A549 (cell line): ENCODE results near the gene TTC27. TPM values are rescaled to one million over a fixed set of nuclear protein-coding genes. Genes with fewer than 3 reads are reported as not detected.

Source experiments
- ATAC-seq, 2 experiments: fragments of 200-7000 bp in 1 of 2; fragments of >200 bp in 1 of 2; cut with Nextera tagmentation in 1 of 2; cut with Tn5 transposase in 1 of 2; 3 replicates each; pipeline versions ENCODE4 v1.8.0 to v1.9.1; 2018 to 2020; ENCODE audit warnings: mild to moderate bottlenecking in 1 of 2, moderate library complexity in 1 of 2
- CTCF ChIA-PET: fragments of 300-600 bp; sonication (Branson Sonifier 250); formaldehyde crosslinking; extraction: SDS; loops from one replicate; lab custom pipeline; 2021; ENCODE audit warnings: antibody characterized with exemption, inconsistent platforms; lab: Yijun Ruan, JAX
- POLR2A ChIA-PET: fragments of 350-600 bp; formaldehyde crosslinking; extraction: SDS; loops from one replicate; lab custom pipeline; 2021; ENCODE audit warnings: antibody characterized with exemption, inconsistent platforms; lab: Yijun Ruan, JAX
- DNase-seq, 2 experiments: peaks; one replicate each; pipeline versions ENCODE4 v3.0.0 to v3.0.0-alpha.2; 2011 to 2016; ENCODE audit warnings: low read depth in 1 of 2, low spot score in 1 of 2
- FAIRE-seq: peaks from 2 replicates; lab custom pipeline; 2011; peaks lifted over from hg19 to GRCh38; lab: Jason Lieb, UNC
- H3K27ac ChIP-seq, 2 experiments: fragments of >200 bp; sonication (Bioruptor Twin); formaldehyde crosslinking; 3 replicates each; pipeline ENCODE4 v1.5.1; 2016 to 2017
- H3K4me1 ChIP-seq: fragments of >200 bp; sonication (Bioruptor Twin); formaldehyde crosslinking; 3 replicates; pipeline ENCODE4 v1.6.1; 2016
- H3K4me2 ChIP-seq: fragments of >200 bp; sonication (Bioruptor Twin); formaldehyde crosslinking; 3 replicates; pipeline ENCODE4 v1.6.1; 2016
- H3K4me3 ChIP-seq: fragments of >200 bp; sonication (Bioruptor Twin); formaldehyde crosslinking; 3 replicates; pipeline ENCODE4 v1.5.1; 2016
- H3K9me3 ChIP-seq: fragments of >200 bp; sonication (Bioruptor Twin); formaldehyde crosslinking; 3 replicates; pipeline ENCODE4 v1.6.1; 2016
- BHLHE40 ChIP-seq: IDR thresholded peaks from 2 replicates; pipeline ENCODE4 v1.6.1; 2012; ENCODE audit warnings: low read depth, low read length, inconsistent platforms
- CBX2 ChIP-seq: fragments of 200-600 bp; sonication (generic); IDR thresholded peaks from 2 replicates; pipeline ENCODE4 v1.6.1; 2016; ENCODE audit warnings: low read depth, mild to moderate bottlenecking, borderline replicate concordance
- EHF ChIP-seq: fragments of 250-450 bp; sonication (Bioruptor Pico); IDR thresholded peaks from 2 replicates; pipeline ENCODE4 v1.5.0; 2020; ENCODE audit warnings: mild to moderate bottlenecking
- FOSL2 ChIP-seq, 2 experiments: fragments of 450-650 bp in 1 of 2; fragments of >200 bp in 1 of 2; sonication (Bioruptor Twin) in 1 of 2; formaldehyde crosslinking; IDR thresholded peaks; 2 replicates each; pipeline versions ENCODE4 v1.5.0 to v1.6.1; 2016 to 2020; ENCODE audit warnings: mild to moderate bottlenecking in 1 of 2, moderate library complexity in 1 of 2
- HOXB5 ChIP-seq: fragments of 250-450 bp; sonication (Bioruptor Pico); IDR thresholded peaks from 2 replicates; pipeline ENCODE4 v1.5.0; 2020; ENCODE audit warnings: mild to moderate bottlenecking, moderate library complexity
- JUNB ChIP-seq: fragments of >200 bp; sonication (Bioruptor Twin); formaldehyde crosslinking; IDR thresholded peaks from 2 replicates; pipeline ENCODE4 v1.6.1; 2016
- KDM1A ChIP-seq: fragments of 200-600 bp; sonication (generic); IDR thresholded peaks from 2 replicates; pipeline ENCODE4 v1.6.1; 2016; ENCODE audit warnings: low read depth, mild to moderate bottlenecking
- MAFK ChIP-seq: fragments of 450-650 bp; IDR thresholded peaks from 2 replicates; pipeline ENCODE4 v1.6.1; 2014; ENCODE audit not compliant: partially characterized antibody
- MYC ChIP-seq: IDR thresholded peaks from 2 replicates; pipeline ENCODE4 v1.6.1; 2012; ENCODE audit warnings: mild to moderate bottlenecking, inconsistent platforms, low read length, improper control_type of control experiment, borderline replicate concordance
- PHF8 ChIP-seq: fragments of 200-600 bp; sonication (generic); IDR thresholded peaks from 2 replicates; pipeline ENCODE4 v1.6.1; 2016; ENCODE audit warnings: low read depth, mild to moderate bottlenecking, antibody characterized with exemption, moderate library complexity, borderline replicate concordance
- RAD21 ChIP-seq, 2 experiments: fragments of >200 bp in 1 of 2; sonication (Bioruptor Twin) in 1 of 2; formaldehyde crosslinking in 1 of 2; IDR thresholded peaks in 1 of 2; conservative IDR thresholded peaks in 1 of 2; 2 replicates in 1 of 2; 3 replicates in 1 of 2; pipeline ENCODE4 v1.6.1; 2012 to 2018; ENCODE audit warnings: inconsistent platforms in 1 of 2
- RCOR1 ChIP-seq: fragments of 150-350 bp; IDR thresholded peaks from 2 replicates; pipeline ENCODE4 v1.6.1; 2014; ENCODE audit warnings: antibody characterized with exemption, low read length, low read depth
- RNF2 ChIP-seq: fragments of 200-600 bp; sonication (generic); IDR thresholded peaks from 2 replicates; pipeline ENCODE4 v1.6.1; 2016; ENCODE audit warnings: low read depth, mild to moderate bottlenecking, antibody characterized with exemption, moderate library complexity, borderline replicate concordance
- ZC3H11A ChIP-seq: fragments of 450-650 bp; IDR thresholded peaks from 2 replicates; pipeline ENCODE4 v1.6.1; 2014; ENCODE audit warnings: antibody characterized with exemption, mild to moderate bottlenecking
- ZNF302 ChIP-seq: fragments of 250-450 bp; sonication (Bioruptor Pico); IDR thresholded peaks from 2 replicates; pipeline ENCODE4 v1.9.0; 2021; ENCODE audit warnings: inconsistent platforms, mild to moderate bottlenecking, moderate library complexity
- WGBS: methylation state at CpG from one replicate; pipeline ENCODE4 v1.1.6; 2017; ENCODE audit errors: missing lambda C conversion rate; 5-methylcytosine and 5-hydroxymethylcytosine counted together
- polyA plus RNA-seq, 4 experiments: library from polyadenylated mRNA; depleted of rRNA in 3 of 4; stranded (reverse); fragments of >200 nt; fragmentation: RNase III in 1 of 4; extraction: RNeasy Plus Mini Kit Qiagen cat#74134 plus additional on column Dnase treatment in 1 of 4; gene quantifications; 2 replicates in 3 of 4; 3 replicates in 1 of 4; pipeline ENCODE4 v1.2.3, GENCODE V29; 2011 to 2017
- TF ChIP-seq, protein P1 (sequence below): IDR thresholded peaks from 2 replicates; pipeline ENCODE4 v1.6.1; 2012; ENCODE audit warnings: low read depth, borderline replicate concordance
- TF ChIP-seq, protein P2 (sequence below): fragments of 200-600 bp; sonication (generic); IDR thresholded peaks from 2 replicates; pipeline ENCODE4 v1.6.1; 2016; ENCODE audit warnings: antibody characterized with exemption, mild to moderate bottlenecking, moderate library complexity
- TF ChIP-seq, protein P3 (sequence below): IDR thresholded peaks from 2 replicates; pipeline ENCODE4 v1.6.1; 2012
- TF ChIP-seq, protein P4 (sequence below): fragments of >200 bp; sonication (Bioruptor Twin); formaldehyde crosslinking; IDR thresholded peaks from 3 replicates; pipeline ENCODE4 v1.6.1; 2016
- TF ChIP-seq, protein P5 (sequence below): fragments of 250-450 bp; sonication (Bioruptor Pico); IDR thresholded peaks from 2 replicates; pipeline ENCODE4 v1.5.0; 2021; ENCODE audit warnings: mild to moderate bottlenecking, moderate library complexity, borderline replicate concordance
- TF ChIP-seq, protein P6 (sequence below): fragments of >200 bp; sonication (Bioruptor Twin); formaldehyde crosslinking; IDR thresholded peaks from 3 replicates; pipeline ENCODE4 v1.5.1; 2016

TTC27 gene
- polyA plus RNA-seq, 2 of the 4 experiments (the other 2 are of a cell fraction), result 21.7 to 56.2 TPM

DNA sequence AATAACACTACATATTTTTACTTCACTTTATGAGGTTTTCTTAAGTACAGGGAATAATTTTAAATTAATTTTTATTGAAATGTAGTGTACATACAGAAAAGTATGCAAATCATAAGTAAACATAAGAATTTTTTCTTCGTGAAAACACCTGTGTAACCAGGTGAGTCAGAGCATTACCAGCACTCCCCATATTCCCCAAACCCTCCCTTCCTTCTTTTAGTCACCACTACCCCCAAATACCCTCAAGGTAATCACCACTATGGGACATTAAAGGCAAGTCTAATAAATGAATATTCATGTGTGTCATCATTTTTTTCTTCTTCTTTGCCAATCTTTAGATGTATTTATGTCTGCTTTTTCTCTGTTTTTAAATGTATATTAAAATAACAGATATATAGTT, 179.0 kb downstream of the TTC27 start (continued):
- TF ChIP-seq BHLHE40 (no peak), ZC3H11A (no peak), ZNF302 (CRISPR knock-in tag) (no peak), PHF8 (no peak)

DNA sequence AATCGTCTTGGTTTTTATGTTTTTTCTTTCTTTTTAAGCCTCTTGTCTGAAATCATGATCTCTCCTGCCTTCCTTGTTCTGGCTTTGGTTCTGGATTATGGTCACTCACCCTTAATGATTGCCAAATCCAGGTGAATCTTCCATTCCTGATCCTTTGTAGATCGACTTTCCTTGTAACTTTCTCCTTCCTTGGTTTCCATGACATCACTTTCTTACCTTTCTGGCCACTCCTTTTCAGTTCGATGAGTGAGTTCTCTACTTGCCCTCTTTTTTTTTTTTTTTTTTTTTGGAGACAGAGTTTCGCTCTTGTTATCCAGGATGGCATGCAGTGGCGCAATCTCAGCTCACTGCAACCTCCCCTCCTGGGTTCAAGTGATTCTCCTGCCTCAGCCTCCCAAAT, 179.8 kb downstream of the TTC27 start:
- Histone ChIP-seq H3K4me2 (no peak overlapping the region), H3K4me1 (peaks cover 16% of the 10 kb centered on the region), H3K4me3 (no peak overlapping the region), H3K9me3 (no peaks in the 10 kb centered on the region), H3K27ac (no peak overlapping the region)
- TF ChIP-seq RNF2 (no peak), CBX2 (no peak), FOSL2 (IDR thresholded peaks at IDR 0.05) (no peak), FOSL2 (CRISPR knock-in tag; IDR thresholded peaks at IDR 0.05) (no peak), KDM1A (no peak), MYC (no peak), RAD21 (conservative IDR thresholded peaks at IDR 0.05 in 1 of 2, IDR thresholded peaks at IDR 0.05 in 1 of 2) (no peak), ZC3H11A (no peak), ZNF302 (CRISPR knock-in tag) (no peak), MAFK (no peak), RCOR1 (no peak), PHF8 (no peak)
- TF ChIP-seq, protein P1, sequence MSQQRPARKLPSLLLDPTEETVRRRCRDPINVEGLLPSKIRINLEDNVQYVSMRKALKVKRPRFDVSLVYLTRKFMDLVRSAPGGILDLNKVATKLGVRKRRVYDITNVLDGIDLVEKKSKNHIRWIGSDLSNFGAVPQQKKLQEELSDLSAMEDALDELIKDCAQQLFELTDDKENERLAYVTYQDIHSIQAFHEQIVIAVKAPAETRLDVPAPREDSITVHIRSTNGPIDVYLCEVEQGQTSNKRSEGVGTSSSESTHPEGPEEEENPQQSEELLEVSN, result no peak
- TF ChIP-seq, protein P2, sequence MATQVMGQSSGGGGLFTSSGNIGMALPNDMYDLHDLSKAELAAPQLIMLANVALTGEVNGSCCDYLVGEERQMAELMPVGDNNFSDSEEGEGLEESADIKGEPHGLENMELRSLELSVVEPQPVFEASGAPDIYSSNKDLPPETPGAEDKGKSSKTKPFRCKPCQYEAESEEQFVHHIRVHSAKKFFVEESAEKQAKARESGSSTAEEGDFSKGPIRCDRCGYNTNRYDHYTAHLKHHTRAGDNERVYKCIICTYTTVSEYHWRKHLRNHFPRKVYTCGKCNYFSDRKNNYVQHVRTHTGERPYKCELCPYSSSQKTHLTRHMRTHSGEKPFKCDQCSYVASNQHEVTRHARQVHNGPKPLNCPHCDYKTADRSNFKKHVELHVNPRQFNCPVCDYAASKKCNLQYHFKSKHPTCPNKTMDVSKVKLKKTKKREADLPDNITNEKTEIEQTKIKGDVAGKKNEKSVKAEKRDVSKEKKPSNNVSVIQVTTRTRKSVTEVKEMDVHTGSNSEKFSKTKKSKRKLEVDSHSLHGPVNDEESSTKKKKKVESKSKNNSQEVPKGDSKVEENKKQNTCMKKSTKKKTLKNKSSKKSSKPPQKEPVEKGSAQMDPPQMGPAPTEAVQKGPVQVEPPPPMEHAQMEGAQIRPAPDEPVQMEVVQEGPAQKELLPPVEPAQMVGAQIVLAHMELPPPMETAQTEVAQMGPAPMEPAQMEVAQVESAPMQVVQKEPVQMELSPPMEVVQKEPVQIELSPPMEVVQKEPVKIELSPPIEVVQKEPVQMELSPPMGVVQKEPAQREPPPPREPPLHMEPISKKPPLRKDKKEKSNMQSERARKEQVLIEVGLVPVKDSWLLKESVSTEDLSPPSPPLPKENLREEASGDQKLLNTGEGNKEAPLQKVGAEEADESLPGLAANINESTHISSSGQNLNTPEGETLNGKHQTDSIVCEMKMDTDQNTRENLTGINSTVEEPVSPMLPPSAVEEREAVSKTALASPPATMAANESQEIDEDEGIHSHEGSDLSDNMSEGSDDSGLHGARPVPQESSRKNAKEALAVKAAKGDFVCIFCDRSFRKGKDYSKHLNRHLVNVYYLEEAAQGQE, result no peak
- TF ChIP-seq, protein P3, sequence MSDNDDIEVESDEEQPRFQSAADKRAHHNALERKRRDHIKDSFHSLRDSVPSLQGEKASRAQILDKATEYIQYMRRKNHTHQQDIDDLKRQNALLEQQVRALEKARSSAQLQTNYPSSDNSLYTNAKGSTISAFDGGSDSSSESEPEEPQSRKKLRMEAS, result no peak
- WGBS, result 87% methylated on average over 5 of the region's 5 CpGs
- FAIRE-seq, result no peak
- POLR2A ChIA-PET, result no interaction called here
- CTCF ChIA-PET, result no interaction called here
- no peak for DNase-seq
- no peak for ATAC-seq

DNA sequence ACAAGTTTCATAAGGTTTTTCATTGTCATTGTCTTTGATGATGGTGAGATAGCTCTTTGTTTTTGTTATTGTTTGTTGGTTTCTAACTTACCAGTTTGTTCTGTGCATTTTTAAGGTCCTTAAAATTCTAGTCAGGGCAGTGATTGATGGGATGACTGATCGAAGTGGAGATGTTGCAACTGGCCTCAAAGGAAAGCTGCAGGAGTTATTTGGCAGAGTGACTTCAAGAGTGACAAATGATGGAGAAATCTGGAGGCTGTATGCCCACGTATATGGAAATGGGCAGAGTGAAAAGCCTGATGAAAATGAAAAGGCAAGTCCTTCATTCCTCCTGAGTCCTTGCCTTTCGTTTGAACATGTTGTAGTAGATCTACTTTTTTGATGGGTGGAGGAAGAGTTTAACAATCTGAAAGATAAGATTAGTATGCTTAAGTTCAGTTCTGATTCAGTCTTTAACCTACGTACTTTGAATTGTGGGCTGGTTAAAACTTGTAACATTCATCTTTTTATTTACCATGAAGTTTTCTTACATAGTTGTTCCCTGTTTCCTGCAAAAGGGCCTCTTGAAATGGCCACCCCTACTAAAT, 183.2 kb downstream of the TTC27 start:
- DNase-seq, result no peak
- WGBS, result 67% methylated on average over 4 of the region's 4 CpGs
- no peak for ATAC-seq
- Histone ChIP-seq H3K4me2 (no peak overlapping the region), H3K4me1 (peaks cover under 1% of the 10 kb centered on the region; the same call in 1 of the 3 replicates), H3K9me3 (no peaks in the 10 kb centered on the region), H3K27ac (no peak overlapping the region), H3K4me3 (no peak overlapping the region)
- TF ChIP-seq RNF2 (no peak), CBX2 (no peak)
- no peak for FAIRE-seq
- POLR2A ChIA-PET, result no interaction called here
- CTCF ChIA-PET, result interaction anchor here (0.8 to 1.1 kb wide), 3 partner anchors 39 to 460 kb away, joined by 3 read pairs; no protein-coding TSS in a partner anchor

DNA sequence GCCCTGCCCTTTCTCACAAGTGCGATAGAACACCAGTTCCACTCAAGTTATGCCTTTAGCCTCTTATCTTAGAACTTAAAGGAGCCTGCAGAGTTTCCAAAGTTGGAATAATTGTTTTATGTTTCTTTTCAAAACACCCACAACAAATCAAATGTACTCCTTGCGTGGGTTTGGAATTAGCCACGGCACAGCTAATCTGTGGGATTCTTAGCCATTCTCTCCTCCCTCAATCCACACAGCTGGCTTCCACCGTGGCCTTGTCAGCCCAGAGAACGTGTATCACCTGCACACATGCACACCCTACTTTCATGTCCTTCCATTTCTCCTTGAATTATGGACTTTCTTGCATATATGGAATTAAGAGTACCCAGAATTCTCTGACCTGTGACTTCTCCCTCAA, 183.8 kb downstream of the TTC27 start:
- Histone ChIP-seq H3K4me3 (no peak overlapping the region), H3K9me3 (no peaks in the 10 kb centered on the region), H3K4me1 (no peaks in the 10 kb centered on the region), H3K4me2 (no peak overlapping the region), H3K27ac (no peak overlapping the region)
- POLR2A ChIA-PET, result no interaction called here
- ATAC-seq (no peak), DNase-seq (no peak), FAIRE-seq (no peak)
- WGBS, result 88% methylated on average over 5 of the region's 5 CpGs
- CTCF ChIA-PET, result no interaction called here
- TF ChIP-seq, protein P4, sequence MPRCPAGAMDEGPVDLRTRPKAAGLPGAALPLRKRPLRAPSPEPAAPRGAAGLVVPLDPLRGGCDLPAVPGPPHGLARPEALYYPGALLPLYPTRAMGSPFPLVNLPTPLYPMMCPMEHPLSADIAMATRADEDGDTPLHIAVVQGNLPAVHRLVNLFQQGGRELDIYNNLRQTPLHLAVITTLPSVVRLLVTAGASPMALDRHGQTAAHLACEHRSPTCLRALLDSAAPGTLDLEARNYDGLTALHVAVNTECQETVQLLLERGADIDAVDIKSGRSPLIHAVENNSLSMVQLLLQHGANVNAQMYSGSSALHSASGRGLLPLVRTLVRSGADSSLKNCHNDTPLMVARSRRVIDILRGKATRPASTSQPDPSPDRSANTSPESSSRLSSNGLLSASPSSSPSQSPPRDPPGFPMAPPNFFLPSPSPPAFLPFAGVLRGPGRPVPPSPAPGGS, result no peak
- TF ChIP-seq EHF (CRISPR knock-in tag), result no peak
- no peak for TF ChIP-seq JUNB
- no peak for TF ChIP-seq HOXB5 (CRISPR knock-in tag)
- TF ChIP-seq, protein P5, sequence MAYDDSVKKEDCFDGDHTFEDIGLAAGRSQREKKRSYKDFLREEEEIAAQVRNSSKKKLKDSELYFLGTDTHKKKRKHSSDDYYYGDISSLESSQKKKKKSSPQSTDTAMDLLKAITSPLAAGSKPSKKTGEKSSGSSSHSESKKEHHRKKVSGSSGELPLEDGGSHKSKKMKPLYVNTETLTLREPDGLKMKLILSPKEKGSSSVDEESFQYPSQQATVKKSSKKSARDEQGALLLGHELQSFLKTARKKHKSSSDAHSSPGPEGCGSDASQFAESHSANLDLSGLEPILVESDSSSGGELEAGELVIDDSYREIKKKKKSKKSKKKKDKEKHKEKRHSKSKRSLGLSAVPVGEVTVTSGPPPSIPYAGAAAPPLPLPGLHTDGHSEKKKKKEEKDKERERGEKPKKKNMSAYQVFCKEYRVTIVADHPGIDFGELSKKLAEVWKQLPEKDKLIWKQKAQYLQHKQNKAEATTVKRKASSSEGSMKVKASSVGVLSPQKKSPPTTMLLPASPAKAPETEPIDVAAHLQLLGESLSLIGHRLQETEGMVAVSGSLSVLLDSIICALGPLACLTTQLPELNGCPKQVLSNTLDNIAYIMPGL (CRISPR knock-in tag), result no peak
- TF ChIP-seq, protein P6, sequence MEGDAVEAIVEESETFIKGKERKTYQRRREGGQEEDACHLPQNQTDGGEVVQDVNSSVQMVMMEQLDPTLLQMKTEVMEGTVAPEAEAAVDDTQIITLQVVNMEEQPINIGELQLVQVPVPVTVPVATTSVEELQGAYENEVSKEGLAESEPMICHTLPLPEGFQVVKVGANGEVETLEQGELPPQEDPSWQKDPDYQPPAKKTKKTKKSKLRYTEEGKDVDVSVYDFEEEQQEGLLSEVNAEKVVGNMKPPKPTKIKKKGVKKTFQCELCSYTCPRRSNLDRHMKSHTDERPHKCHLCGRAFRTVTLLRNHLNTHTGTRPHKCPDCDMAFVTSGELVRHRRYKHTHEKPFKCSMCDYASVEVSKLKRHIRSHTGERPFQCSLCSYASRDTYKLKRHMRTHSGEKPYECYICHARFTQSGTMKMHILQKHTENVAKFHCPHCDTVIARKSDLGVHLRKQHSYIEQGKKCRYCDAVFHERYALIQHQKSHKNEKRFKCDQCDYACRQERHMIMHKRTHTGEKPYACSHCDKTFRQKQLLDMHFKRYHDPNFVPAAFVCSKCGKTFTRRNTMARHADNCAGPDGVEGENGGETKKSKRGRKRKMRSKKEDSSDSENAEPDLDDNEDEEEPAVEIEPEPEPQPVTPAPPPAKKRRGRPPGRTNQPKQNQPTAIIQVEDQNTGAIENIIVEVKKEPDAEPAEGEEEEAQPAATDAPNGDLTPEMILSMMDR, result no peak
